ENCODE results near the gene URB2. TPM values are rescaled to one million over a fixed set of nuclear protein-coding genes. Genes with fewer than 3 reads are reported as not detected.

Gene URB2
- total RNA-seq, 6 experiments from 2014 or later: 3.7 to 7.6 (median 3.9) TPM

DNA sequence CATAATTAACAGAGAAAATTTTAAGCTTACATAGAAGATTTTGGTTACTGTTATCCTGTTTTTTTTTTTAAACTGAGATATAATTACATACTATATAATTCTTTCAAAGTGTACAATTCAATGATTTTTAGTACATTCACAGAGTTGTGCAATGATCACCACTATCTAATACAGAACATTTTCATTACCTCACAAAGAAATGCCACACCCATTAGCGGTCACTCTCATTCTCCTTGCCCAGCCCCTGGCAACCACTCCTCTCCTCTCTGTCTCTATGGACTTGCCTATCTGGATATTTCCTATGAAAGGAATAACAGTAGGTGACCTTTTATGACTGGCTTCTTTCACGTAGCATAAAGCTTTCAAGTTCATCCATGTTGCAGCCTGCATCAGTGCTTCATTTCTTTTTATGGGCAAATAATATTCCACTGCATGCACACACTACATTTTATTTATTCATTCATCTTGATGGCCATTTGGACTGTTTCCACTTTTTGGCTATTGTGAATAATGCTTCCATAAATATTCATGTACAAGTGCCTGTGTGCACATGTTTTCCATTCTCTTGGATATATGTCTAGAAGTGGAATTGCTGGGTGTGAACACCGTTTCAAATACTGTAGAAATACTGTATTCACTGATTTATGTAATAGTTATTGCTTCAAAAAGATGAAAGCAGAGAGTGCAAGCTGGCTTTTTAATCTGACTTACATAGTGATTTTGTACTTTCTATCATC lies 26.7 kb upstream of the URB2 start:
- H3K27me3 ChIP-seq: no peaks in the 10 kb centered on the region
- H3K27ac ChIP-seq: no peak overlapping the region
- TF ChIP-seq POLR2A (IDR thresholded peaks at IDR 0.05): no peak
- TF ChIP-seq, protein P1, sequence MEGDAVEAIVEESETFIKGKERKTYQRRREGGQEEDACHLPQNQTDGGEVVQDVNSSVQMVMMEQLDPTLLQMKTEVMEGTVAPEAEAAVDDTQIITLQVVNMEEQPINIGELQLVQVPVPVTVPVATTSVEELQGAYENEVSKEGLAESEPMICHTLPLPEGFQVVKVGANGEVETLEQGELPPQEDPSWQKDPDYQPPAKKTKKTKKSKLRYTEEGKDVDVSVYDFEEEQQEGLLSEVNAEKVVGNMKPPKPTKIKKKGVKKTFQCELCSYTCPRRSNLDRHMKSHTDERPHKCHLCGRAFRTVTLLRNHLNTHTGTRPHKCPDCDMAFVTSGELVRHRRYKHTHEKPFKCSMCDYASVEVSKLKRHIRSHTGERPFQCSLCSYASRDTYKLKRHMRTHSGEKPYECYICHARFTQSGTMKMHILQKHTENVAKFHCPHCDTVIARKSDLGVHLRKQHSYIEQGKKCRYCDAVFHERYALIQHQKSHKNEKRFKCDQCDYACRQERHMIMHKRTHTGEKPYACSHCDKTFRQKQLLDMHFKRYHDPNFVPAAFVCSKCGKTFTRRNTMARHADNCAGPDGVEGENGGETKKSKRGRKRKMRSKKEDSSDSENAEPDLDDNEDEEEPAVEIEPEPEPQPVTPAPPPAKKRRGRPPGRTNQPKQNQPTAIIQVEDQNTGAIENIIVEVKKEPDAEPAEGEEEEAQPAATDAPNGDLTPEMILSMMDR (IDR thresholded peaks at IDR 0.05): no peak
- 80% methylated on average over 3 of the region's 3 CpGs for WGBS (ENCODE audit: insufficient coverage, low coverage, low lambda C conversion rate, missing lambda C conversion rate)
- peaks cover 0 to 25% (median 11%) of the 10 kb centered on the region in 4 donors for H3K36me3 ChIP-seq
- H3K9me3 ChIP-seq: no peaks in the 10 kb centered on the region
- ATAC-seq (no peak), DNase-seq (no peak)
- intact Hi-C loops (cut with DNase I): no loop called here
- no peak overlapping the region for H3K4me3 ChIP-seq
- H3K4me1 ChIP-seq: no peaks in the 10 kb centered on the region

DNA sequence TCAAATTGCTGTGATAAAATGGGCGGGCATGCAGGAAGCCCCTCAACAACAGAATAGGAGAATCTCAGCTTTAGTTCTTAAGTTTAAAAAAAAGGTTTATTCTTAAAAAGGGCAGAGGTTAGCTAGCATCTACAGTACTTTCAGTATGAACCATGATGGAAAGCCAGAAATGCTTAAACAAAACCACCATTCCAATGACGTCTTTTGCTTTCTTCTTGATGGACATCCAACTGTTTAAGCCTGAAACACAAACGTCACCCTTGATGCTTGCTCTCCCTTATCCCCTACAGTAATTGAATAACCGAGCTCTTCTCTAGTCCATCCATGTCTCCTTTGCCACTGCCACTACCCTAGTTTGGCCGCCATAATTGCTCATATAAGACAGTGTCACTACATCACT lies 25.8 kb upstream of the URB2 start:
- 91% methylated on average over 5 of the region's 5 CpGs for WGBS (ENCODE audit: insufficient coverage, low coverage, low lambda C conversion rate, missing lambda C conversion rate)

DNA sequence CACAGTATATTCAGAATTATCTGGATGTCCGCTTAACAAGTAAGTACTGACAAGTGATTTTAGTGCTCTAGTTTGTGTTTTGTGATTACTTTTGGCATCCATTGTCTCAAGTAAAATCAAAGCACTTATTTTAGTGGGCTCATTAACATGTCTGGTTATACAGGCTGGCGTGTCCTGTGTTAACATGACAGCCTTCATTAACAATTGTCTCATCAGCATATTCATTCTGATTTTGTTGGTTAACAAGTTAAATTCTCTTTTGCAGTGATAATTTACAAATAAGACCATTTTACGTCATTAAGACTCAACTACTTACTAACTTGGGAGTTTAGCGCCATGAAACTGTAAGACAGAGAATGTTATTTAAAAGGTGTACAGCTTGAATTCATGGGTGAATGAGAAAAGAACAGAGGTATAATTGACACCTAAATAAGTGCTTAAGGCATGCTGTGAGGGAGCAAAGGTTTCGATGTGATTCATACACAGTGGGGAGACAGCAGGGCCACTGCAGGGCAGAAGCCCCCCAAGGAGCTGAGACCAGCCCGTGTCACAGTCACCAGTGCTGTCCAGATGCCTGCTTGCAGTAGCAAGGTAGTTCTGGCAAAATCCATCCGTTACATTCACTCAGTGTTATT lies 22.6 kb upstream of the URB2 start:
- Histone ChIP-seq H3K27me3 (no peaks in the 10 kb centered on the region), H3K36me3 (peaks cover 0 to 45% (median 10%) of the 10 kb centered on the region in 4 donors), H3K9me3 (no peaks in the 10 kb centered on the region), H3K4me3 (no peak overlapping the region), H3K27ac (no peak overlapping the region), H3K4me1 (no peaks in the 10 kb centered on the region)
- TF ChIP-seq, protein P1 (IDR thresholded peaks at IDR 0.05): no peak
- no peak for TF ChIP-seq POLR2A (IDR thresholded peaks at IDR 0.05)
- WGBS (ENCODE audit: insufficient coverage, low coverage, low lambda C conversion rate, missing lambda C conversion rate): 80% methylated on average over 5 of the region's 7 CpGs
- intact Hi-C loops (cut with DNase I): no loop called here
- no peak for ATAC-seq
- DNase-seq: no peak

More for the DNA sequence above, 25.8 kb upstream of the URB2 start:
- Histone ChIP-seq H3K4me3 (no peak overlapping the region), H3K36me3 (peaks cover 0 to 20% (median 8%) of the 10 kb centered on the region in 4 donors), H3K27me3 (no peaks in the 10 kb centered on the region), H3K9me3 (no peaks in the 10 kb centered on the region), H3K4me1 (no peaks in the 10 kb centered on the region), H3K27ac (no peak overlapping the region)
- DNase-seq (no peak), ATAC-seq (no peak)
- intact Hi-C loops (cut with DNase I): no loop called here
- TF ChIP-seq, protein P1 (IDR thresholded peaks at IDR 0.05): no peak
- no peak for TF ChIP-seq POLR2A (IDR thresholded peaks at IDR 0.05)

DNA sequence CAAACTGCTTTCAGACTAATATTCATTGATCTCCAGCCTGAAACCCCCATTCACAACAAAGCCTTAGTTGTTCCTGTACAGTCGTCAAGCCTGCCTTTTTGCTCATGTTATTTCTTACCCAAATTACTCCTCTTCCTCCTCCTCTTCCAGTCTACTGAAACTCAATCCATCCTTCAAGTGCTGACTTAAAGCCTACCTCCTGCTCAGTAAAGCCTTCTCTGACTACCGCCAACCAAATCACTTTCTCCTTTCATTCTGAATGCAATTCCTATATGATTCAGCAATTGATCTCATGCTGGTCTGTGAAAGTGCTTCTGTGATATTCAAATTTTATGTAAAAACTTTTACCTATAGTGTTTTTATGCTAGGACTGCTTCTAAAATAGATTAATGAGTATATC lies 18.7 kb upstream of the URB2 start:
- 90% methylated on average over 2 of the region's 2 CpGs for WGBS (ENCODE audit: insufficient coverage, low coverage, low lambda C conversion rate, missing lambda C conversion rate)
- Histone ChIP-seq H3K9me3 (no peaks in the 10 kb centered on the region), H3K27me3 (no peaks in the 10 kb centered on the region), H3K4me3 (no peak overlapping the region), H3K36me3 (peaks cover 0 to 63% (median 22%) of the 10 kb centered on the region in 4 donors), H3K4me1 (no peaks in the 10 kb centered on the region), H3K27ac (no peak overlapping the region)
- intact Hi-C loops (cut with DNase I): no loop called here
- TF ChIP-seq, protein P1 (IDR thresholded peaks at IDR 0.05): no peak
- no peak for TF ChIP-seq POLR2A (IDR thresholded peaks at IDR 0.05)
- no peak for DNase-seq
- ATAC-seq: no peak

Measured in right lobe of liver (tissue), 6 donors.